Left renal cortex interstitium (tissue), 4 donors: ENCODE results near the gene DTNB. TPM values are rescaled to one million over a fixed set of nuclear protein-coding genes. Genes with fewer than 3 reads are reported as not detected.

Experiments used
- DNase-seq, 4 donors: peaks; one replicate each; pipeline ENCODE4 v3.0.0-alpha.2; 2013; ENCODE audit warnings: low read depth in 4 of 4, low spot score in 2 of 4, missing footprints in 1 of 4
- polyA plus RNA-seq, 4 donors: library from polyadenylated mRNA; unstranded; fragments of 120-200 nt; gene quantifications; one replicate each; pipeline ENCODE4 v1.2.1, GENCODE V29; 2013; ENCODE audit not compliant: insufficient read length in 4 of 4

The DTNB gene
- polyA plus RNA-seq, 4 donors, result 19.2 to 23.3 (median 21.5) TPM

- DNase-seq, result no peak
These were observed 193.6 kb downstream of the DTNB start for GRCh38 chr2:25479761-25480160.

- no peak for DNase-seq
These were observed 194.6 kb downstream of the DTNB start for GRCh38 chr2:25478736-25479135.

- peak in 3 of 4 donors; percentile 34 to 53 (median 53) for DNase-seq
These were observed 199.5 kb downstream of the DTNB start for GRCh38 chr2:25473758-25474340.

GRCh38 chr2:25473131-25473530, 200.2 kb downstream of the DTNB start:
- no peak for DNase-seq

GRCh38 chr2:25470806-25471205, 202.6 kb downstream of the DTNB start:
- no peak for DNase-seq

- no peak for DNase-seq
These were observed 205.6 kb downstream of the DTNB start for GRCh38 chr2:25467743-25468142.

GRCh38 chr2:25462021-25462420, 211.4 kb downstream of the DTNB start:
- no peak for DNase-seq

- DNase-seq, result no peak
These were observed 213.0 kb downstream of the DTNB start for GRCh38 chr2:25460261-25460905.

- no peak for DNase-seq
These were observed 218.4 kb downstream of the DTNB start for GRCh38 chr2:25454824-25455611.

- DNase-seq, result no peak
These were observed 220.0 kb downstream of the DTNB start for GRCh38 chr2:25453199-25453905.

- DNase-seq, result no peak
These were observed 224.6 kb downstream of the DTNB start for GRCh38 chr2:25448808-25449207.

- no peak for DNase-seq
These were observed 226.4 kb downstream of the DTNB start for GRCh38 chr2:25447018-25447417.

- DNase-seq, result no peak
These were observed 227.3 kb downstream of the DTNB start for GRCh38 chr2:25446122-25446521.

GRCh38 chr2:25445464-25445863, 227.9 kb downstream of the DTNB start:
- no peak for DNase-seq

- DNase-seq, result no peak
These were observed 228.6 kb downstream of the DTNB start for GRCh38 chr2:25444608-25445270.

GRCh38 chr2:25443766-25444165, 229.6 kb downstream of the DTNB start:
- no peak for DNase-seq

GRCh38 chr2:25441353-25441752, 232.0 kb downstream of the DTNB start:
- no peak for DNase-seq

GRCh38 chr2:25438793-25439192, 234.6 kb downstream of the DTNB start:
- DNase-seq, result no peak

- no peak for DNase-seq
These were observed 235.3 kb downstream of the DTNB start for GRCh38 chr2:25437881-25438662.

- DNase-seq, result no peak
These were observed 238.0 kb downstream of the DTNB start for GRCh38 chr2:25435421-25435820.
